HCT116 (cell line): ENCODE measurements around the gene GRHL1. TPM values are rescaled to one million over a fixed set of nuclear protein-coding genes. Genes with fewer than 3 reads are reported as not detected.

ENCODE experiments used
- ATAC-seq: fragments of 200-7000 bp; cut with Tn5 transposase; 2 replicates; pipeline ENCODE4 v1.9.1; 2020; ENCODE audit warnings: mild to moderate bottlenecking, moderate library complexity
- BruUV-seq: library from RNA; stranded (reverse); fragments of 400-500 nt; replicated peaks from 2 replicates; lab custom pipeline; 2021; lab: Mats Ljungman, UMichigan
- CTCF ChIA-PET: fragments of 300-600 bp; sonication (Branson Sonifier 250); formaldehyde crosslinking; loops from one replicate; lab custom pipeline; 2021; ENCODE audit warnings: antibody characterized with exemption; lab: Charles Lee
- POLR2A ChIA-PET: fragments of 300-600, 350-600 bp; sonication (Branson Sonifier 250); formaldehyde crosslinking; loops from one replicate; lab custom pipeline; 2021; ENCODE audit warnings: antibody characterized with exemption; lab: Charles Lee
- RAD21 ChIA-PET, 2 experiments: fragments of 300-600 bp; sonication (Branson Sonifier 250); formaldehyde crosslinking; loops; one replicate each; lab custom pipeline; 2023; ENCODE audit warnings: low total read pairs in 2 of 2; ENCODE audit not compliant: uncharacterized antibody in 2 of 2, unreplicated experiment in 2 of 2, low non-redundant PET in 1 of 2; lab: Charles Lee
- DNase-seq: peaks from one replicate; pipeline ENCODE4 v3.0.0-alpha.2; 2010; ENCODE audit warnings: low read depth, low spot score
- H2AFZ ChIP-seq: fragments of 200-600 bp; shearing (Covaris generic), sonication (generic); 2 replicates; pipeline ENCODE4 v1.6.1; 2017; ENCODE audit warnings: low read depth, mixed run types, mixed read lengths, antibody characterized with exemption, low read length; ENCODE audit not compliant: poor library complexity, severe bottlenecking
- H3K27ac ChIP-seq: 2 replicates; pipeline ENCODE4 v1.5.1; 2012; ENCODE audit warnings: low read depth, low read length
- H3K27me3 ChIP-seq: fragments of 200-600 bp; sonication (generic); 2 replicates; pipeline ENCODE4 v1.6.1; 2016; ENCODE audit warnings: mixed run types, low read length, mixed read lengths; ENCODE audit not compliant: insufficient read depth
- H3K36me3 ChIP-seq, 2 experiments: fragments of 200-500 bp in 1 of 2; fragments of 200-600 bp in 1 of 2; sonication (Bioruptor generic) in 1 of 2; sonication (generic) in 1 of 2; 2 replicates each; pipeline versions ENCODE4 v1.5.1 to v1.6.1; 2014 to 2016; ENCODE audit warnings: low read length in 2 of 2, inconsistent platforms in 1 of 2, mixed read lengths in 1 of 2, mixed run types in 1 of 2; ENCODE audit not compliant: insufficient read depth in 2 of 2, control insufficient read depth in 1 of 2
- H3K4me1 ChIP-seq, 2 experiments: fragments of 200-600 bp in 1 of 2; sonication (generic) in 1 of 2; 2 replicates each; pipeline versions ENCODE4 v1.5.1 to v1.6.1; 2012 to 2017; ENCODE audit warnings: low read length in 2 of 2, inconsistent platforms in 1 of 2, mild to moderate bottlenecking in 1 of 2, mixed read lengths in 1 of 2, mixed run types in 1 of 2, moderate library complexity in 1 of 2; ENCODE audit not compliant: insufficient read depth in 2 of 2, control insufficient read depth in 1 of 2
- H3K4me2 ChIP-seq: fragments of 200-600 bp; sonication (generic); 2 replicates; pipeline ENCODE4 v1.6.1; 2017; ENCODE audit warnings: mixed run types, low read length, mixed read lengths
- H3K4me3 ChIP-seq, 2 experiments: fragments of 200-600 bp in 1 of 2; sonication (generic) in 1 of 2; replicated peaks in 1 of 2; 2 replicates each; pipeline ENCODE4 v1.5.1; 2011 to 2016; ENCODE audit warnings: low read length in 2 of 2, control low read depth in 1 of 2, low read depth in 1 of 2, mild to moderate bottlenecking in 1 of 2, mixed read lengths in 1 of 2, mixed run types in 1 of 2
- H3K79me2 ChIP-seq: fragments of 200-600 bp; sonication (generic); 2 replicates; pipeline ENCODE4 v1.6.1; 2017; ENCODE audit warnings: mild to moderate bottlenecking, mixed run types, low read length, moderate library complexity, mixed read lengths; ENCODE audit not compliant: insufficient read depth
- H3K9ac ChIP-seq: fragments of 200-600 bp; sonication (generic); 2 replicates; pipeline ENCODE4 v1.6.1; 2016; ENCODE audit warnings: low read length, mixed read lengths
- H3K9me2 ChIP-seq: fragments of 200-600 bp; sonication (generic), shearing (Covaris generic); 2 replicates; pipeline ENCODE4 v1.6.1; 2017; ENCODE audit warnings: mixed run types, mild to moderate bottlenecking, moderate library complexity; ENCODE audit not compliant: insufficient read depth
- H3K9me3 ChIP-seq, 2 experiments: fragments of 200-500 bp in 1 of 2; fragments of 200-600 bp in 1 of 2; sonication (Bioruptor generic) in 1 of 2; sonication (generic) in 1 of 2; 2 replicates each; pipeline ENCODE4 v1.6.1; 2014 to 2017; ENCODE audit warnings: low read length in 2 of 2, mixed read lengths in 2 of 2, inconsistent platforms in 1 of 2, low read depth in 1 of 2, mild to moderate bottlenecking in 1 of 2, mixed run types in 1 of 2, moderate library complexity in 1 of 2; ENCODE audit not compliant: control insufficient read depth in 1 of 2, insufficient read depth in 1 of 2
- H4K20me1 ChIP-seq: fragments of 200-600 bp; sonication (generic), shearing (Covaris generic); 2 replicates; pipeline ENCODE4 v1.6.1; 2017; ENCODE audit warnings: mixed run types, mild to moderate bottlenecking, moderate library complexity; ENCODE audit not compliant: insufficient read depth
- ATF3 ChIP-seq: IDR thresholded peaks from 2 replicates; pipeline ENCODE4 v1.6.1; 2012
- CEBPB ChIP-seq: IDR thresholded peaks from 2 replicates; pipeline ENCODE4 v1.6.1; 2012; ENCODE audit warnings: low read depth
- CTCF ChIP-seq, 3 experiments: fragments of 200-600 bp in 1 of 3; sonication (generic) in 1 of 3; IDR thresholded peaks in 2 of 3; conservative IDR thresholded peaks in 1 of 3; 2 replicates each; pipeline ENCODE4 v1.5.1; 2012 to 2017; ENCODE audit warnings: low read depth in 2 of 3, low read length in 2 of 3, antibody characterized with exemption in 1 of 3, borderline replicate concordance in 1 of 3, control low read depth in 1 of 3, mild to moderate bottlenecking in 1 of 3, mixed read lengths in 1 of 3, mixed run types in 1 of 3, moderate library complexity in 1 of 3; ENCODE audit not compliant: insufficient read depth in 1 of 3
- EGR1 ChIP-seq: IDR thresholded peaks from 2 replicates; pipeline ENCODE4 v1.6.1; 2012; ENCODE audit warnings: low read depth
- ELF1 ChIP-seq: IDR thresholded peaks from 2 replicates; pipeline ENCODE4 v1.6.1; 2012; ENCODE audit warnings: low read depth, borderline replicate concordance
- EZH2 ChIP-seq: fragments of 200-600 bp; sonication (generic); IDR thresholded peaks from 2 replicates; pipeline ENCODE4 v1.6.1; 2017; ENCODE audit warnings: antibody characterized with exemption, mixed run types
- FOSL1 ChIP-seq: IDR thresholded peaks from 2 replicates; pipeline ENCODE4 v1.6.1; 2012; ENCODE audit warnings: low read depth
- JUND ChIP-seq: IDR thresholded peaks from 2 replicates; pipeline ENCODE4 v1.6.1; 2012
- POLR2A ChIP-seq: IDR thresholded peaks from 2 replicates; pipeline ENCODE4 v1.7.0; 2011; ENCODE audit warnings: borderline replicate concordance; ENCODE audit not compliant: insufficient read depth, insufficient read length; ENCODE audit errors: extremely low read depth
- SIN3A ChIP-seq: IDR thresholded peaks from 2 replicates; pipeline ENCODE4 v1.6.1; 2012; ENCODE audit warnings: low read depth
- SP1 ChIP-seq: IDR thresholded peaks from 2 replicates; pipeline ENCODE4 v1.6.1; 2012; ENCODE audit warnings: low read depth
- SRF ChIP-seq: IDR thresholded peaks from 2 replicates; pipeline ENCODE4 v1.6.1; 2012; ENCODE audit warnings: low read depth
- TCF7L2 ChIP-seq: IDR thresholded peaks from 2 replicates; pipeline ENCODE4 v1.7.0; 2011; ENCODE audit warnings: borderline replicate concordance, inconsistent platforms; ENCODE audit not compliant: insufficient read depth, insufficient read length; ENCODE audit errors: extremely low read depth
- intact Hi-C: fragments of 100-400 bp; cut with micrococcal nuclease; formaldehyde crosslinking; loops from 2 replicates; pipeline ENCODE4 v1.10.0; 2022
- total RNA-seq: library from RNA; stranded (reverse); gene quantifications from one replicate; pipeline ENCODE4 v1.2.1, GENCODE V29; 2021; ENCODE audit not compliant: unreplicated experiment
- TF ChIP-seq, protein P1 (sequence below): IDR thresholded peaks from 2 replicates; pipeline ENCODE4 v1.6.1; 2012
- TF ChIP-seq, protein P2 (sequence below): IDR thresholded peaks from 2 replicates; pipeline ENCODE4 v1.6.1; 2012; ENCODE audit warnings: low read depth
- TF ChIP-seq, protein P3 (sequence below): IDR thresholded peaks from 2 replicates; pipeline ENCODE4 v1.6.1; 2011; ENCODE audit warnings: mild to moderate bottlenecking, low read length, moderate library complexity; ENCODE audit not compliant: insufficient replicate concordance; ENCODE audit errors: extremely low read depth

The GRHL1 gene
- total RNA-seq, 1 experiment from 2014 or later: 8.5 TPM

- no peaks in the 10 kb centered on the region for H3K9me2 ChIP-seq
- no peaks in the 10 kb centered on the region for H3K36me3 ChIP-seq
- DNase-seq (no peak), ATAC-seq (no peak)
- H4K20me1 ChIP-seq: no peaks in the 10 kb centered on the region
- H3K4me2 ChIP-seq: peak overlapping the region; percentile 93
- intact Hi-C loops: loop anchor here (2.0 kb wide), 1 partner anchor 22 kb away; no protein-coding TSS in a partner anchor
- H3K9me3 ChIP-seq: no peaks in the 10 kb centered on the region
- peaks cover 13 to 31% of the 10 kb centered on the region in 2 experiments for H3K4me1 ChIP-seq
- POLR2A ChIA-PET: no interaction called here
- no peak for TF ChIP-seq JUND
- TF ChIP-seq EGR1: no peak
- TF ChIP-seq POLR2A: no peak
- TF ChIP-seq FOSL1: no peak
- TF ChIP-seq TCF7L2: no peak
- TF ChIP-seq SP1: no peak
- TF ChIP-seq CEBPB: no peak
- TF ChIP-seq, protein P1, sequence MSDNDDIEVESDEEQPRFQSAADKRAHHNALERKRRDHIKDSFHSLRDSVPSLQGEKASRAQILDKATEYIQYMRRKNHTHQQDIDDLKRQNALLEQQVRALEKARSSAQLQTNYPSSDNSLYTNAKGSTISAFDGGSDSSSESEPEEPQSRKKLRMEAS: no peak
- TF ChIP-seq ELF1: no peak
- TF ChIP-seq, protein P2, sequence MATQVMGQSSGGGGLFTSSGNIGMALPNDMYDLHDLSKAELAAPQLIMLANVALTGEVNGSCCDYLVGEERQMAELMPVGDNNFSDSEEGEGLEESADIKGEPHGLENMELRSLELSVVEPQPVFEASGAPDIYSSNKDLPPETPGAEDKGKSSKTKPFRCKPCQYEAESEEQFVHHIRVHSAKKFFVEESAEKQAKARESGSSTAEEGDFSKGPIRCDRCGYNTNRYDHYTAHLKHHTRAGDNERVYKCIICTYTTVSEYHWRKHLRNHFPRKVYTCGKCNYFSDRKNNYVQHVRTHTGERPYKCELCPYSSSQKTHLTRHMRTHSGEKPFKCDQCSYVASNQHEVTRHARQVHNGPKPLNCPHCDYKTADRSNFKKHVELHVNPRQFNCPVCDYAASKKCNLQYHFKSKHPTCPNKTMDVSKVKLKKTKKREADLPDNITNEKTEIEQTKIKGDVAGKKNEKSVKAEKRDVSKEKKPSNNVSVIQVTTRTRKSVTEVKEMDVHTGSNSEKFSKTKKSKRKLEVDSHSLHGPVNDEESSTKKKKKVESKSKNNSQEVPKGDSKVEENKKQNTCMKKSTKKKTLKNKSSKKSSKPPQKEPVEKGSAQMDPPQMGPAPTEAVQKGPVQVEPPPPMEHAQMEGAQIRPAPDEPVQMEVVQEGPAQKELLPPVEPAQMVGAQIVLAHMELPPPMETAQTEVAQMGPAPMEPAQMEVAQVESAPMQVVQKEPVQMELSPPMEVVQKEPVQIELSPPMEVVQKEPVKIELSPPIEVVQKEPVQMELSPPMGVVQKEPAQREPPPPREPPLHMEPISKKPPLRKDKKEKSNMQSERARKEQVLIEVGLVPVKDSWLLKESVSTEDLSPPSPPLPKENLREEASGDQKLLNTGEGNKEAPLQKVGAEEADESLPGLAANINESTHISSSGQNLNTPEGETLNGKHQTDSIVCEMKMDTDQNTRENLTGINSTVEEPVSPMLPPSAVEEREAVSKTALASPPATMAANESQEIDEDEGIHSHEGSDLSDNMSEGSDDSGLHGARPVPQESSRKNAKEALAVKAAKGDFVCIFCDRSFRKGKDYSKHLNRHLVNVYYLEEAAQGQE: no peak
- TF ChIP-seq ATF3: no peak
- no peak for TF ChIP-seq CTCF (IDR thresholded peaks at IDR 0.05 in 2 of 3, conservative IDR thresholded peaks at IDR 0.05 in 1 of 3; ENCODE audit: borderline replicate concordance in 1 of 3, insufficient read depth in 1 of 3, low read depth in 2 of 3, low read length in 2 of 3)
- TF ChIP-seq SRF: no peak
- no peak for TF ChIP-seq EZH2
- TF ChIP-seq, protein P3, sequence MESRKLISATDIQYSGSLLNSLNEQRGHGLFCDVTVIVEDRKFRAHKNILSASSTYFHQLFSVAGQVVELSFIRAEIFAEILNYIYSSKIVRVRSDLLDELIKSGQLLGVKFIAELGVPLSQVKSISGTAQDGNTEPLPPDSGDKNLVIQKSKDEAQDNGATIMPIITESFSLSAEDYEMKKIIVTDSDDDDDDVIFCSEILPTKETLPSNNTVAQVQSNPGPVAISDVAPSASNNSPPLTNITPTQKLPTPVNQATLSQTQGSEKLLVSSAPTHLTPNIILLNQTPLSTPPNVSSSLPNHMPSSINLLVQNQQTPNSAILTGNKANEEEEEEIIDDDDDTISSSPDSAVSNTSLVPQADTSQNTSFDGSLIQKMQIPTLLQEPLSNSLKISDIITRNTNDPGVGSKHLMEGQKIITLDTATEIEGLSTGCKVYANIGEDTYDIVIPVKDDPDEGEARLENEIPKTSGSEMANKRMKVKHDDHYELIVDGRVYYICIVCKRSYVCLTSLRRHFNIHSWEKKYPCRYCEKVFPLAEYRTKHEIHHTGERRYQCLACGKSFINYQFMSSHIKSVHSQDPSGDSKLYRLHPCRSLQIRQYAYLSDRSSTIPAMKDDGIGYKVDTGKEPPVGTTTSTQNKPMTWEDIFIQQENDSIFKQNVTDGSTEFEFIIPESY: no peak
- TF ChIP-seq SIN3A: no peak
- H3K9ac ChIP-seq: peak overlapping the region; percentile 58
- no TSS peak for BruUV-seq
- RAD21 ChIA-PET: no interaction called here
- H3K79me2 ChIP-seq: no peaks in the 10 kb centered on the region
- CTCF ChIA-PET: no interaction called here
- H3K27ac ChIP-seq: no peak overlapping the region
- peak overlapping the region; percentile 7 for H2AFZ ChIP-seq
- H3K27me3 ChIP-seq: no peaks in the 10 kb centered on the region
- H3K4me3 ChIP-seq: peak overlapping the region; percentile 55 to 72
Measured at GRCh38 chr2:9952286-9952737, 819 bp downstream of the GRHL1 start.
